GM10266 (cell line): Measurements from ENCODE around the gene TCF4.
A peak's percentile ranks its signal among the peaks of the same experiment; 100 is the strongest.

Experiments used
- DNase-seq: peaks from one replicate; pipeline ENCODE4 v3.0.0; 2012; ENCODE audit errors: extremely low spot score
- CTCF ChIP-seq: IDR thresholded peaks from 2 replicates; pipeline ENCODE4 v1.5.1; 2012; ENCODE audit warnings: mild to moderate bottlenecking, low read depth; ENCODE audit not compliant: control insufficient read depth, insufficient read depth; ENCODE audit errors: missing control alignments

Gene TCF4

DNA sequence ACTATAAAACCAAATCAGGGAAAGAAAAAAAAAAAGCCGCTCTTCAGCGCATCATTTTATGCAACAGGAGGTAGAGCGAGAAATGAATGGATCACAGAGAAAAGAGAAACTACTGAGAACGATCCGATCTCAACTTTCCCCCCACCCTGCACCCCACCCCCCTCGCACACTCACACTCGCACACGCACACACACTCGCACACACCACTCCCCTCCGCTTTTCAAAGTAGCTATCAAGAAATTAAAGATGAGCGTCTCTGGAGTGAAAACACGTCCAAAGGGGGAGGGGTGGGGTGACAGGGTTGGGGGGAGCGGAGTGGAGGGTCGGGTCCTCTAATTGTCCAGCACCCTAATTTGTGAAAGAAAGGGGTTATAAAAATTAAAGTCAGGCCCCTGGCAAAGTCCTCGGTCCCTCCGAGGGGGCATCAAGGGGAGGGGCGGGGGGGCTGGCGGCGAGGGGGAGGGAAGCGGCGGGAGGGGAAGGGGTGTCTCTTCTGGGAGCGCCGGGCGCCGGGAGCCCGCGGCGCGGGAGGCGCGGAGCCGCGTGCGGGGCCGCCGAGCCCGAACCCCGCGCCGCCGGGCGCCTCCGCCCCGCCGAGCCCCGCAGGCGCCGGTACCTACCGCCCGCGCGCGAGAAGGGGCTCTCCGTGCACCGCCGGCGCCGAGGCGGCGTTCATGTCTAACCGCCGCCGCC is 428 bp downstream of the TCF4 start:
- no peak for TF ChIP-seq CTCF
- DNase-seq, result peak; percentile 30

- no peak for DNase-seq
- no peak for TF ChIP-seq CTCF
Observed at GRCh38 chr18:55585920-55586561, 2.0 kb downstream of the TCF4 start.

DNA sequence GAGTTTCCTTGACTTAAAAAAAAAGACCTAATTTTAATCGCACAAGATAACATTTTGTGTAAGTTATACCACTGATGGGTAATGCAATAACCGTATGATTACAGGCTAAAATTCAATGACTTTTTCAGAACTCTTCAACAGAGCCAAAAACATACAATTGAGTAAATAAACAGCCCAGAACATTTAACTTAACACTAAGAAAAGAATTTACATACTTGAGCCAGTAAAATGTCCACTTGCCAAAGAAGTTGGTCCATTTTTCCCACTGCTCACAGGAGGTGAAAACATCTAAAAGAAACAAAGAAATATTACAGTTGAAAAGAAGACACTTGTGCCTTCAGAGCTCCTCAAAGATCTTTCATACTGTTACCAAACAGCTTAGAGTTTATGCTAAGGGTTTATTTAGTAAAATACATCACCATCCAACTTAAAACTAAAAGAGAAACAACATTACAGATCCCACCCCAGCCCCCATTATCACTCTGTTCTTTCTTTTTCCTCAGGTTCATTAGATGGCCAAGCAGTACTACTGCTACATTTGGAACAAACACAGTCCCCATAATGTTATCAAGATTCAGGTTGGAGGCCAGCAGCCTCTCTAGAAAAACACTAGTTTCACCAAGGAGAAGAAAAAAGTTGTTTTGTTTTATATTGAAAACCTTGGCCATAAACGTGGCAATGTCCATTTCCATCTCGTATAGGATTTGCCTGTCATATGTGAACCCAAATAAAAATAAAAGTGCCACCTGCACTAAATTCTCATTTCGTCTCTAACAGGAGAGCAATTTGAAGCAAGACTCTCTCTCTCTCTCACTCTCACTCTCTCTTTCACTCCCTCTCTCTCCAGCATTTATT is 2.7 kb downstream of the TCF4 start:
- TF ChIP-seq CTCF, result no peak
- no peak for DNase-seq

DNA sequence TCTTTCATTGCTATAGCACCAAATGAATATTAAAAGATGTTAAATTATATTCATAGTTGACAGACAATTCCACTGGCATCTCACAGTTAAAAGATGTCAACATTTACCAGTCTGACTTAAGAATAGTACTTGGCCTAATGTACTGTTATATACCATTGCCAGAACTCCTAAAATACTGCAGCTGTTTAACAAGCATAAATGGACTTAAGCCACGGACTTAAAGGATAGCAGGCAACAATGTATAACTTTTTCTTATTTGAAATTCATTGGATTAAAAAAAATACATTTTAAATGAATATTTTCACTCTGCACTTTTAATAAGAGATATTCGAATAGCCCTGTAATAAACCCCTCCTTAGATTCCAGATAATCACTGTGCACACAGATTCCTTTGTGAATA is 3.8 kb downstream of the TCF4 start:
- TF ChIP-seq CTCF, result no peak
- DNase-seq, result no peak

DNA sequence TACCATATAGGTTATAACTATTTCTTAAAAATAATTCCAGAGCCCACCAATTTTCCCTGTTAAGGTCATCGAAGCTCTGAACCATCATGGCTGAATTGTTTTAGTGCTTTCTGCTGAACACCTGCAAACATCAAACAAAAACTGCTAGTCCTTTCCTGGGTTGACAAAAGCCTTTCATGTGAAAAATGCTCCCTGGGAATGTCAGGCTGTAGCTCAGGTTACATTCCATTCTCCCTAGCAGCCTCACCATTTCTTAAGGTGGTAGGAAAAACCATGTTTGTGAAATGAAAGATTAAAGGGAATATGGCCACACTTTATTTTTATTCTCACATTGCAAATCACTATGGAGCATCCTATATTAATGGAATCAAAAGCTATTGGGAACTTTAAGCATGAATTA is 5.7 kb downstream of the TCF4 start:
- no peak for DNase-seq
- TF ChIP-seq CTCF, result no peak

DNA sequence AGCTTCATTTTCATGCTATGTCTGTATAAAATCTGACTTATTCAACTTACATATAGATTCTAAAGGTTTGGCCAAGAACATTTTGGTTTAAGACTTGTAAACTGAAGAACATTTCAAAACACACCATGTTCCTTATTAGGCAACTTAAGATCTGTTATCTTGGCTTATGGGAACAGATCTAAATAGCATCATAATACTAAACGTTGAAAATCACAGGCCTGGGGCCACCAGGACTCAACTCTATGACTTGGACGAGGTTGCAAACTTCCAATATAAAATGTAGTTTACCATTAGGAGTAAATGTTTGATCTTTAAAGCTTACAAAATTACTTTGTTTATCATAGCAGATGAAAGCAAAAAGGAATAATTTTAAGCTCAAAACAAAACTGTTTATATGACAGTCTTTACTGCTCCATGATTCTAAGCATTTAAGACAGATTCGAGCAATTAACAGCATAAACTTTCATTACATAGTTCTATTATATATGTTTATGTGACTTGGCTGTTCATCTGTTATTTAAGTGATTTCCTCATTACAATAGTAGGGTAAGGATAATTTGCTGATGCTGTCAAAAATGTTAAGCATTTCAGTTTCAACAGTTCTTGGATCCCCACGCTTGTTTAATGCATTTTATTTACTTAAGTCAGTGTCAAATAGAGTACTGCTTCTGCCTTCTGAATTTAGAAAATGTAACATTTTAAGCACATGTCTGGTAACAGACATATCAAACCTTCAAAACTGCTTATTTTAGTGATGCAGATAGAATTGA is 8.3 kb downstream of the TCF4 start:
- DNase-seq, result no peak
- no peak for TF ChIP-seq CTCF
